Trophoblast cell (in vitro differentiated cells and primary cell): Measurements from ENCODE around the gene DGKH.

Experiments used
- DNase-seq, 2 donors: peaks; one replicate each; pipeline ENCODE4 v3.0.0-alpha.2; 2016
- H2AFZ ChIP-seq: 2 replicates; pipeline ENCODE4 v1.6.1; 2013; ENCODE audit warnings: low read length, moderate library complexity, mild to moderate bottlenecking; ENCODE audit not compliant: insufficient read depth, poor library complexity
- H2AK5ac ChIP-seq: 2 replicates; pipeline ENCODE4 v1.6.1; 2013; ENCODE audit warnings: mild to moderate bottlenecking, low read length
- H2BK120ac ChIP-seq: 2 replicates; pipeline ENCODE4 v1.6.1; 2013; ENCODE audit warnings: low read length, mild to moderate bottlenecking, moderate library complexity; ENCODE audit not compliant: insufficient read depth, poor library complexity
- H2BK12ac ChIP-seq: 2 replicates; pipeline ENCODE4 v1.6.1; 2013; ENCODE audit warnings: mild to moderate bottlenecking, low read length, moderate library complexity
- H2BK5ac ChIP-seq: 2 replicates; pipeline ENCODE4 v1.6.1; 2013; ENCODE audit warnings: low read length, low read depth, moderate library complexity, mild to moderate bottlenecking; ENCODE audit not compliant: poor library complexity
- H3K14ac ChIP-seq: 2 replicates; pipeline ENCODE4 v1.6.1; 2013; ENCODE audit warnings: mild to moderate bottlenecking, low read length
- H3K18ac ChIP-seq: 2 replicates; pipeline ENCODE4 v1.6.1; 2013; ENCODE audit warnings: mild to moderate bottlenecking, low read length
- H3K23ac ChIP-seq: 2 replicates; pipeline ENCODE4 v1.6.1; 2013; ENCODE audit warnings: low read length
- H3K27ac ChIP-seq: 2 replicates; pipeline ENCODE4 v1.5.1; 2013; ENCODE audit warnings: low read depth, mild to moderate bottlenecking, inconsistent platforms, low read length, moderate library complexity
- H3K27me3 ChIP-seq: 2 replicates; pipeline ENCODE4 v1.6.1; 2013; ENCODE audit warnings: inconsistent platforms, mild to moderate bottlenecking, low read length, moderate library complexity; ENCODE audit not compliant: insufficient read depth
- H3K36me3 ChIP-seq, 2 experiments: 1 replicate in 1 of 2; 2 replicates in 1 of 2; pipeline ENCODE4 v1.6.1; 2013; ENCODE audit warnings: low read length in 2 of 2, mild to moderate bottlenecking in 2 of 2, moderate library complexity in 1 of 2; ENCODE audit not compliant: insufficient read depth in 2 of 2, control insufficient read depth in 1 of 2
- H3K4ac ChIP-seq: 2 replicates; pipeline ENCODE4 v1.6.1; 2013; ENCODE audit warnings: low read depth, mild to moderate bottlenecking, low read length, moderate library complexity
- H3K4me1 ChIP-seq, 2 experiments: 1 replicate in 1 of 2; 2 replicates in 1 of 2; pipeline ENCODE4 v1.6.1; 2013; ENCODE audit warnings: low read length in 2 of 2, mild to moderate bottlenecking in 2 of 2, moderate library complexity in 1 of 2; ENCODE audit not compliant: insufficient read depth in 2 of 2, control insufficient read depth in 1 of 2
- H3K4me2 ChIP-seq: 2 replicates; pipeline ENCODE4 v1.6.1; 2013; ENCODE audit warnings: inconsistent platforms, mild to moderate bottlenecking, low read length, moderate library complexity
- H3K4me3 ChIP-seq: 2 replicates; pipeline ENCODE4 v1.5.1; 2013; ENCODE audit warnings: mild to moderate bottlenecking, low read depth, low read length, inconsistent platforms
- H3K79me1 ChIP-seq: one replicate; pipeline ENCODE4 v1.6.1; 2013; ENCODE audit warnings: low read length
- H3K79me2 ChIP-seq: 2 replicates; pipeline ENCODE4 v1.6.1; 2013; ENCODE audit warnings: low read length, mild to moderate bottlenecking; ENCODE audit not compliant: control insufficient read depth, insufficient read depth, poor library complexity
- H3K9ac ChIP-seq: 2 replicates; pipeline ENCODE4 v1.6.1; 2013; ENCODE audit warnings: mild to moderate bottlenecking, low read length
- H3K9me3 ChIP-seq: 2 replicates; pipeline ENCODE4 v1.6.1; 2013; ENCODE audit warnings: low read depth, mild to moderate bottlenecking, control low read depth, inconsistent platforms, low read length; ENCODE audit not compliant: insufficient read depth
- H4K12ac ChIP-seq: 2 replicates; pipeline ENCODE4 v1.6.1; 2013; ENCODE audit warnings: low read depth, mild to moderate bottlenecking, low read length, moderate library complexity
- H4K8ac ChIP-seq: 2 replicates; pipeline ENCODE4 v1.6.1; 2013; ENCODE audit warnings: low read depth, mild to moderate bottlenecking, low read length, moderate library complexity
- H4K91ac ChIP-seq: one replicate; pipeline ENCODE4 v1.6.1; 2013; ENCODE audit warnings: low read depth, mild to moderate bottlenecking, low read length, moderate library complexity
- WGBS: extraction: QIAGEN DNeasy Blood & Tissue Kit; methylation state at CpG from one replicate; pipeline ENCODE4 v1.1.7; 2013; ENCODE audit warnings: missing lambda C conversion rate; ENCODE audit not compliant: insufficient read length, insufficient coverage; ENCODE audit errors: extremely low coverage; 5-methylcytosine and 5-hydroxymethylcytosine counted together

The DGKH gene

DNA sequence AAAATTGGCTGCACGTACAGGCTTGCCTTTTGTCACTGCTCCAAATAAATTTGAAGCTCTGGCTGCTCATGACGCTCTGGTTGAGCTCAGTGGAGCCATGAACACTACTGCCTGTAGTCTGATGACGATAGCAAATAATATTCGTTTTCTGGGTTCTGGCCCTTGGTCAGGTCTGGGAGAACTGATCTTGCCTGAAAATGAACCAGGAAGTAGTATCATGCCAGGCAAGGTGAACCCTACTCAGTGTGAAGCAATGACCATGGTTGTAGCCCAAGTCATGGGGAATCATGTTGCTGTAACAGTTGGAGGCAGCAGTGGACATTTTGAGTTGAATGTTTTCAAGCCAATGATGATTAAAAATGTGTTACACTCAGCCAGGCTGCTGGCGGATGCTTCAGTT lies 207.4 kb downstream of the DGKH start:
- Histone ChIP-seq H4K91ac (no peak overlapping the region), H3K79me2 (no peaks in the 10 kb centered on the region), H4K12ac (no peak overlapping the region), H3K4me2 (no peak overlapping the region), H3K9me3 (no peaks in the 10 kb centered on the region), H4K8ac (no peak overlapping the region), H3K4me3 (no peak overlapping the region), H3K27me3 (no peaks in the 10 kb centered on the region), H3K9ac (no peak overlapping the region), H2BK5ac (no peak overlapping the region), H3K14ac (no peak overlapping the region), H3K4ac (no peak overlapping the region), H3K4me1 (no peaks in the 10 kb centered on the region), H2AFZ (no peak overlapping the region), H3K79me1 (no peaks in the 10 kb centered on the region), H3K18ac (no peak overlapping the region), H2BK12ac (no peak overlapping the region), H3K23ac (no peak overlapping the region), H2AK5ac (no peak overlapping the region), H3K27ac (no peak overlapping the region), H2BK120ac (no peak overlapping the region), H3K36me3 (no peaks in the 10 kb centered on the region)
- no CpG with 5 or more reads among the region's 5 CpGs for WGBS
- DNase-seq: no peak

DNA sequence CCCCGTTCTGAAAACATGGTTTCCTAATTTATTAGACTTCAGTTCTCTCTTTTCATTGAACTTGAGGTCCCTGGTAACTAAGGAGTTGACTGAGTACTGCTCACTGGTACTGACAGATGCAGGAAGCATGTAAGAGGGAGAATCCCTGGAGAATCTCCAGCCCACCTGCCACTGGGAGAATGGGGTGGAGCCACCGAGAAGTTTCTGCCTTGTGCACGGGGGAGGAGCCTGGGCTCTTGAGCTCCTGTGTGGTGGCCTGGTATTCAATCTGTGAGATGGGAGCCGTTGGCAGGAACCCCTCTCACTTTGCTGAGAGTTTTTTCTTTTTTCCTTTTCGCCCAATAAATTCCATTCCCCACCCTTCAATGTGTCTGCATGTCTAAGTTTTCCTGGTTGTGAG lies 210.3 kb downstream of the DGKH start:
- no peak for DNase-seq
- no peaks in the 10 kb centered on the region for H3K79me1 ChIP-seq
- no peak overlapping the region for H4K91ac ChIP-seq
- H3K4me3 ChIP-seq: no peak overlapping the region
- H3K27ac ChIP-seq: no peak overlapping the region
- no peak overlapping the region for H2BK12ac ChIP-seq
- H3K27me3 ChIP-seq: no peaks in the 10 kb centered on the region
- H3K9ac ChIP-seq: no peak overlapping the region
- no peak overlapping the region for H2BK120ac ChIP-seq
- H3K4ac ChIP-seq: no peak overlapping the region
- no peak overlapping the region for H3K4me2 ChIP-seq
- no peak overlapping the region for H2AFZ ChIP-seq
- H2BK5ac ChIP-seq: no peak overlapping the region
- H3K79me2 ChIP-seq: no peaks in the 10 kb centered on the region
- H2AK5ac ChIP-seq: no peak overlapping the region
- no peak overlapping the region for H4K8ac ChIP-seq
- no peak overlapping the region for H3K14ac ChIP-seq
- no peaks in the 10 kb centered on the region for H3K9me3 ChIP-seq
- H3K36me3 ChIP-seq: no peaks in the 10 kb centered on the region
- WGBS: no CpG with 5 or more reads among the region's 5 CpGs
- H4K12ac ChIP-seq: no peak overlapping the region
- H3K23ac ChIP-seq: no peak overlapping the region
- H3K4me1 ChIP-seq: no peaks in the 10 kb centered on the region
- H3K18ac ChIP-seq: no peak overlapping the region

DNA sequence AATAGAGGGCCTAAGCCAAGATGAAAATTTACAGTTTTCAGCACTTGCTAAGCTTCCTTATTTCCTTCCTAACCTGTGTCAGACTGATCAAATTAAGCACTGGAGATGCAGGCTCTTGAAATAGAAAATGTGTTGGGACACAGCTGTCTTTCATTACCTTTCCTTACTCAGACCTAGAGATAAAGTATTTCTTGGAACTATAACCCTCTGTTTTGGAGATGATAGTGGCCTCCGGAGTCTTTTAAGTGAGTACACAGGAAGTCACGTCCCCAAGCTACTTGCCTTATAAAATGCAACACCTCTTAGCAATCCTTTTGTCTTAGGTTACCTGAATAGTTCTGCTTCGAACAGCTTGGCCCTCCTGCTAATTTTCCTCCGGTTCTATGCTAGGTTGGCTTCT lies 211.1 kb downstream of the DGKH start:
- no peaks in the 10 kb centered on the region for H3K79me2 ChIP-seq
- H3K79me1 ChIP-seq: no peaks in the 10 kb centered on the region
- H3K4ac ChIP-seq: no peak overlapping the region
- no peak for DNase-seq
- WGBS: no CpG with 5 or more reads among the region's 4 CpGs
- H2AK5ac ChIP-seq: no peak overlapping the region
- no peak overlapping the region for H2BK120ac ChIP-seq
- H3K27me3 ChIP-seq: no peaks in the 10 kb centered on the region
- no peak overlapping the region for H4K91ac ChIP-seq
- no peak overlapping the region for H3K4me3 ChIP-seq
- H4K12ac ChIP-seq: no peak overlapping the region
- no peaks in the 10 kb centered on the region for H3K9me3 ChIP-seq
- no peak overlapping the region for H3K4me2 ChIP-seq
- H2BK12ac ChIP-seq: no peak overlapping the region
- H3K36me3 ChIP-seq: no peaks in the 10 kb centered on the region
- H3K14ac ChIP-seq: no peak overlapping the region
- H4K8ac ChIP-seq: no peak overlapping the region
- H3K27ac ChIP-seq: no peak overlapping the region
- H3K23ac ChIP-seq: no peak overlapping the region
- H3K18ac ChIP-seq: no peak overlapping the region
- no peak overlapping the region for H3K9ac ChIP-seq
- no peak overlapping the region for H2AFZ ChIP-seq
- H2BK5ac ChIP-seq: no peak overlapping the region
- no peaks in the 10 kb centered on the region for H3K4me1 ChIP-seq

DNA sequence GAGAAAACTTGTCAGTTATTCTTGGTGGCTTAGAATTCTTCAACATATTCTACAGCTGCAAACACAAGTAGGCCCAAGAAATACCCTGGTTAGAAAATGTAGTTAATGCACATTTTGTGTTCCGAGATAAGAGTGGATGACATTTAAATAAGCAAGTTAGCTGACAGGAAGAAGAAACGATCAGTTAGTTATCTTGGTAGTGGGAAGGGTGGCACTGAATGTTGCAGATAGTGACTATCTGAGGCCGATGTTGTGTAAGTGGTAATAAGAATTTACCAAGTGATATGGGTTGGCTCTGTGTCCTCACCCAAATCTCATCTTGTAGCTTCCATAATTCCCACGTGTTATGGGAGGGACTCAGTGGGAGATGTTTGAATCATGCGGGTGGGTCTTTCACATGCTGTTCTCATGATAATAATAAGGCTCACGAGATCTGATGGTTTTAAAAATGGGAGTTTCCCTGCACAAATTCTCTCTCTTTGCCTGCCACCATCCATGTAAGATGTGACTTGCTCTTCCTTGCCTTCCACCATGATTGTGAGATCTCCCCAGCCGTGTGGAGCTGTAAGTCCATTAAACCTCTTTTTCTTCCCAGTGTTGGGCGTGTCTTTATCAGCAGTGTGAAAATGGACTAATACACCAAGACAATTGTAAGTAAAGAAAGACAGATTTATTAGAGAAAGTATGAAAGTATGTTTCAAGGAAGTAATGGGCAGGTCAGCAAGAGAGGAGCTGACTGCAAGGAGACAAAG lies 212.6 kb downstream of the DGKH start:
- Histone ChIP-seq H3K27me3 (no peaks in the 10 kb centered on the region), H3K23ac (no peak overlapping the region), H3K9ac (no peak overlapping the region), H2BK120ac (no peak overlapping the region), H3K9me3 (no peaks in the 10 kb centered on the region), H3K14ac (no peak overlapping the region), H4K91ac (no peak overlapping the region), H3K18ac (no peak overlapping the region), H3K4ac (no peak overlapping the region), H4K12ac (no peak overlapping the region), H3K36me3 (no peaks in the 10 kb centered on the region), H4K8ac (no peak overlapping the region), H3K79me1 (no peaks in the 10 kb centered on the region), H3K27ac (no peak overlapping the region), H2AK5ac (no peak overlapping the region), H2BK5ac (no peak overlapping the region), H3K4me3 (no peak overlapping the region), H3K4me2 (no peak overlapping the region), H3K4me1 (no peaks in the 10 kb centered on the region), H3K79me2 (no peaks in the 10 kb centered on the region), H2AFZ (no peak overlapping the region), H2BK12ac (no peak overlapping the region)
- no CpG with 5 or more reads among the region's 8 CpGs for WGBS
- DNase-seq: no peak
